ENCODE results near the gene PTK7. TPM values are rescaled to one million over a fixed set of nuclear protein-coding genes. Genes with fewer than 3 reads are reported as not detected.

Gene PTK7
- total RNA-seq, 1 experiment from 2014 or later, result 48.1 TPM

- ChIA-PET CTCF (no interaction called here), POLR2A (ENCODE audit: unreplicated experiment) (no interaction called here)
- Histone ChIP-seq H3K4me2 (ENCODE audit: low read length) (no peak overlapping the region), H3K27me3 (ENCODE audit: low read length) (no peaks in the 10 kb centered on the region), H4K20me1 (ENCODE audit: low read length) (peaks cover 11% of the 10 kb centered on the region), H3K9me2 (replicated peaks; ENCODE audit: low read length) (no peaks in the 10 kb centered on the region), H3K79me2 (ENCODE audit: low read length) (peaks cover 38% of the 10 kb centered on the region), H3K9me3 (ENCODE audit: low read length) (no peaks in the 10 kb centered on the region), H3K9ac (ENCODE audit: low read length) (no peak overlapping the region), H3K36me3 (ENCODE audit: low read depth, low read length) (peaks cover 31% of the 10 kb centered on the region), H3K27ac (ENCODE audit: low read length) (no peak overlapping the region), H2AFZ (ENCODE audit: low read length) (no peak overlapping the region), H3K4me1 (ENCODE audit: insufficient read depth, low read length) (peaks cover 27% of the 10 kb centered on the region), H3F3A (ENCODE audit: low read length, unreplicated experiment) (no peaks in the 10 kb centered on the region), H3K4me3 (ENCODE audit: low read length) (no peak overlapping the region)
- DNase-seq (no peak), ATAC-seq (no peak)
- intact Hi-C loops (cut with micrococcal nuclease), result no loop called here
- BruUV-seq (replicated peaks), result no TSS peak
- TF ChIP-seq CTCF (conservative IDR thresholded peaks at IDR 0.05; ENCODE audit: low read depth, low read length) (no peak), EZH2phosphoT487 (IDR thresholded peaks at IDR 0.05; ENCODE audit: borderline replicate concordance, low read length) (no peak), EZH2 (IDR thresholded peaks at IDR 0.05; ENCODE audit: low read length, unreplicated experiment) (no peak)
Measured at GRCh38 chr6:43176423-43176786, 100.3 kb downstream of the PTK7 start.

- Histone ChIP-seq H3K4me3 (ENCODE audit: low read length) (no peak overlapping the region), H3K4me2 (ENCODE audit: low read length) (no peak overlapping the region), H3K9me3 (ENCODE audit: low read length) (no peaks in the 10 kb centered on the region), H3K36me3 (ENCODE audit: low read depth, low read length) (peaks cover 31% of the 10 kb centered on the region), H3K79me2 (ENCODE audit: low read length) (peaks cover 23% of the 10 kb centered on the region), H3K9ac (ENCODE audit: low read length) (no peak overlapping the region), H4K20me1 (ENCODE audit: low read length) (peaks cover 5% of the 10 kb centered on the region), H3K27ac (ENCODE audit: low read length) (no peak overlapping the region), H2AFZ (ENCODE audit: low read length) (no peak overlapping the region), H3K27me3 (ENCODE audit: low read length) (no peaks in the 10 kb centered on the region), H3K9me2 (replicated peaks; ENCODE audit: low read length) (no peaks in the 10 kb centered on the region), H3K4me1 (ENCODE audit: insufficient read depth, low read length) (peaks cover 32% of the 10 kb centered on the region), H3F3A (ENCODE audit: low read length, unreplicated experiment) (no peaks in the 10 kb centered on the region)
- CTCF ChIA-PET, result no interaction called here
- BruUV-seq (replicated peaks), result no TSS peak
- no peak for DNase-seq
- intact Hi-C loops (cut with micrococcal nuclease), result no loop called here
- no peak for ATAC-seq
- TF ChIP-seq EZH2phosphoT487 (IDR thresholded peaks at IDR 0.05; ENCODE audit: borderline replicate concordance, low read length) (no peak), EZH2 (IDR thresholded peaks at IDR 0.05; ENCODE audit: low read length, unreplicated experiment) (no peak), CTCF (conservative IDR thresholded peaks at IDR 0.05; ENCODE audit: low read depth, low read length) (no peak)
- POLR2A ChIA-PET (ENCODE audit: unreplicated experiment), result no interaction called here
Measured at GRCh38 chr6:43178150-43178549, 102.0 kb downstream of the PTK7 start.

GRCh38 chr6:43178951-43179830, 103.1 kb downstream of the PTK7 start:
- DNase-seq (no peak), ATAC-seq (no peak)
- intact Hi-C loops (cut with micrococcal nuclease), result no loop called here
- Histone ChIP-seq H2AFZ (ENCODE audit: low read length) (no peak overlapping the region), H3K4me2 (ENCODE audit: low read length) (no peak overlapping the region), H3K9me2 (replicated peaks; ENCODE audit: low read length) (no peaks in the 10 kb centered on the region), H3K36me3 (ENCODE audit: low read depth, low read length) (peaks cover 31% of the 10 kb centered on the region), H3K79me2 (ENCODE audit: low read length) (peaks cover 14% of the 10 kb centered on the region), H3F3A (ENCODE audit: low read length, unreplicated experiment) (no peaks in the 10 kb centered on the region), H3K9ac (ENCODE audit: low read length) (no peak overlapping the region), H3K27ac (ENCODE audit: low read length) (no peak overlapping the region), H4K20me1 (ENCODE audit: low read length) (no peaks in the 10 kb centered on the region), H3K4me3 (ENCODE audit: low read length) (no peak overlapping the region), H3K27me3 (ENCODE audit: low read length) (no peaks in the 10 kb centered on the region), H3K4me1 (ENCODE audit: insufficient read depth, low read length) (peaks cover 22% of the 10 kb centered on the region), H3K9me3 (ENCODE audit: low read length) (no peaks in the 10 kb centered on the region)
- ChIA-PET POLR2A (ENCODE audit: unreplicated experiment) (no interaction called here), CTCF (interaction anchor here (0.6 kb wide), 1 partner anchor 289 kb away, joined by 3 read pairs; a partner anchor contains a TSS)
- TF ChIP-seq CTCF (conservative IDR thresholded peaks at IDR 0.05; ENCODE audit: low read depth, low read length), result no peak
- no peak for TF ChIP-seq EZH2phosphoT487 (IDR thresholded peaks at IDR 0.05; ENCODE audit: borderline replicate concordance, low read length)
- TF ChIP-seq EZH2 (IDR thresholded peaks at IDR 0.05; ENCODE audit: low read length, unreplicated experiment), result no peak
- BruUV-seq (replicated peaks), result no TSS peak
